ENCODE results near the gene WFDC12.

Gene WFDC12

DNA sequence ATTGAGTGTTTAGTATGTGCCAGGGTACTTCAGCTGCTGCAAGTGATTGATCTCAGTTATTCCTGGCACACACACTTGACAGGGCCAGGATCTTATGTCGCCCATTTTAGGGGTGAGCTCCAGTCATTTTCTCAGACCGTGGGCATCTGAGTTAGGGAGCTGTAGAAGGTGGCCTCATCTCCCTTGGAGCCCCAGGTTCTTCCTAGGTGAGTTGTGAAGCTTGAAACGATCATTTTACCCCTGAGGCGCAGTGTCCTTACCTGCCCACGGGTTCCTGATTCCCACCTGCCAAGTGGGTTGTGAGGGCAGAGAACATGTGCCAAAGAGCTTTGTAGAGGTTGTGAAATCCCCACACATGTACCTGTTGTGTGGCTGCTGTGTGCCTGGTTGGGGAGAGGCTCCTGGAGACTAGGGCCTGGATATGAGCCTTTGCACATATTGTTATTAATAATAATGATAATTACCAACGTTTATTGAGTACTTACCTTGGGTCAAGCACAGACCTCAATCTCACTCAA lies 22.9 kb downstream of the WFDC12 start:
- no peak for DNase-seq (ENCODE audit: low read depth)
- no peak overlapping the region for H3K4me3 ChIP-seq (ENCODE audit: low read depth, low read length)
- TF ChIP-seq CTCF (IDR thresholded peaks at IDR 0.05; ENCODE audit: low read depth, low read length, missing control alignments) = no peak

DNA sequence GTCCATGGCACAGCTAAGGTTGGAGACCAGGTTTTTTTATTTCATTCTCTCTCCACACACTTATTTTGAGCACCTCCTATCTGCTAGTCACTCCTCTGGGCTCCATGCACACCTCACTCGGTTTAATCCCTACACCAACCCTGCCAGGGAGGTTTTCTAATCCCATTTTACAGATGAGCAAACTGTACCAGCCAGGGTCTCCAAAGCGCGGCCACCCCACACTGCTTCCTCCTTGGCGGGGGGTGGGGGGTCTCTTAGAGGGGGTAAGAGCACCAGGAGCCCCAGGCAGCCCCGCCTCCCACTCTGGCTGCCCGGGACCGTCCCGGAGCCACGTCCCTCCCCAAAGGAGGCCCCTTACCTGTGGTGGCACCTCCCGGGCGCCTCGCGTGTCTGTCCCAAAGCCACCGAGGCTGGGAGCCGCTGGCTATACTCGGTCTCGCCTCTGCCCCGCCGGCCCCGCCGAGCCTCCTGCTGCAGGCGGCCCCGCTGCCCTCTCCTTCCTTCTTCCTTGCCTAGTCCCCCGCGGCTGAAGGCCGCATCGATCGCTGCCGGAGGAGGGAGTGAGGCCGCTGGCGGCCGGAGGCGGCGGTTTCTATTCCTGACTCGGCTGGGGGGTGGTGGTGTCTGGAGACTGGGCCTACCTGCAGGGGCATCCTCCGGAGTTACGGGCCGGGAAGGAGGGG lies 23.6 kb downstream of the WFDC12 start, which contains the start of gene KCNS1:
TSS of gene KCNS1 (minus strand) at position 565 of the 683 bp plus-strand sequence. CDS start 1,891 bp downstream, outside the sequence.
- no peak within 1 kb of the TSS for H3K4me3 ChIP-seq (ENCODE audit: low read depth, low read length)
- TF ChIP-seq CTCF (IDR thresholded peaks at IDR 0.05; ENCODE audit: low read depth, low read length, missing control alignments) = no peak
- no peak for DNase-seq (ENCODE audit: low read depth)

DNA sequence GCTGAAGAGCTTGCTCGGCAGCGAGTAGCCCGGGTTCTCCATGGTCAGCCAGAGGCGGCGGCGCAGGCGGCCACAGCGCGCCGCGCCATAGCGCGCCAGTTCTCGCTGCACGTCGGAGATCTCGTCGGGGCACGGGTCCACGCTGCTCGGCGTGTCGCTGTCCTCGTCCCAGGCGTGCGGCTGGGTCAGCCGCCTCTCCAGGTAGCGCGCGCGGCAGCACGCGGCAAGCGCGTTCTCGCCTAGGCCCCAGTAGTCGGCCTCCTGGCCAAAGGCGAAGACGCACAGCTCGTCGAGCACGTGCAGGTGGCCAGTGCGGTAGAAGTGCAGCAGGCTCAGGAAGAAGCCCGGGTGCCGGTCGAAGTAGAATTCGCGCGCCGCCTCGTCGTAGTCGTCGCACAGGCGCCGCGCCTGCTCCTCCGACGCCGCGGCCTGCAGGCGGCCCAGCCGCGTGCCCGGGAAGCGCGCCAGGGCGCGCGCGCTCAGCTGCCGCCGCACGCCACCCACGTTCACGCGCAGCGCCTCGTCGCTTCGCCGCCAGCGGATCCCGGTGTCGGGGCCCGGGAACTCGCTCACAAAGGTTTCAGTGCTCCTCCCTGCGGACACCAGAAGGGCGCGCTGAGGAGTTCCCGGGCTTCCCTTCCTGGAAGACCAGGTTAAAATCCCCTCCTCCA lies 26.0 kb downstream of the WFDC12 start:
- no peak for DNase-seq (ENCODE audit: low read depth)
- TF ChIP-seq CTCF (IDR thresholded peaks at IDR 0.05; ENCODE audit: low read depth, low read length, missing control alignments) = peak; percentile 2
- peak overlapping the region; percentile 27; the same call in 1 of the 2 replicates for H3K4me3 ChIP-seq (ENCODE audit: low read depth, low read length)

DNA sequence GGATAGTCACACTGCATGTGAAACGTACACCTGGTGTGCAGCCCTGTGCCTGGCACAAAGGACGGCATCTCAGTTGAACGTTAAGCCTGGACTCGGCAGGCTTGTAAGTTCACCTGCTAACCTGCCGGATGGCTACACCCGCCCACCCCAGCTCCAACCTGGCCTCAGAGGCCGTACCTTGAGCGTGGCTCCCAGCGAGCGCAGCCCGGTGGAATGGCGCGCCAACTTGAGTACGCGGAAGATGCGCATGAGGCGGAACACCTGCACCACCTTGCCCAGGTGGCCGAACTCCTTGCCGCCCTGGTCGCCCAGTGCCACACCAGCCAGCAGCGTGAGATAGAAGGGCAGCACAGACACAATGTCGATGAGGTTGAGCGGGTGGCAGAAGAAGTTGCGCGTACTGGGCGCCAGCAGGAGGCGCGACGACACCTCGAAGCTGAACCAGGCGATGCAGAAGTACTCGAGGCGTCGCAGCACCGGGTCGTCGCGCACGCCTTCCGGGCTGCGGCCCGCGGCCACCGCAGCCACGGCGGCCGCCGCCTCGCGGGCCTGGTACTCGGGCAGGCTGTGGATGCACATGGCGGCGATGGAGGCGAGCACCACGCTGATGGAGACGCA lies 26.7 kb downstream of the WFDC12 start:
- peak; percentile 47 for TF ChIP-seq CTCF (IDR thresholded peaks at IDR 0.05; ENCODE audit: low read depth, low read length, missing control alignments)

DNA sequence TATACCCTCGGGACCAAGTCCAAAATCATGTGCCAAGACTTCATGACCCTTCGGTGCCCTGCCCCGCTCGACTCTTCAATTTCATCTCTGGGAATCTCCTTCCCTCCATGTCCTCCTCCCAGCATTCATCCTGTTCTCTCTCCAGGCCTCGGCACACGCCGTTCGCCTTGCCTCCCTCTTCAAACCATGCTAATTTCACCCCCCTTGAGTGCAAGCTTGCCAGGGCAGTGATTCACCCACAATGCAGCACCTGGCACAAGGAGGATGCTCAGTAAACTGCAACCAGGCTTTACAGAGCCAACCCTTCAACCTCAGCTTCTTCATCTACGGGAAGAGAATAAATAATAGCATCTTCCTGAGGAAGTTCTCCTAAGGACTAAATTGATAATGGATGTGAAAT lies 27.5 kb downstream of the WFDC12 start:
- no peak for TF ChIP-seq CTCF (IDR thresholded peaks at IDR 0.05; ENCODE audit: low read depth, low read length, missing control alignments)
- no peak for DNase-seq (ENCODE audit: low read depth)
- H3K4me3 ChIP-seq (ENCODE audit: low read depth, low read length) = no peak overlapping the region

More for the DNA sequence above, 26.7 kb downstream of the WFDC12 start:
- DNase-seq (ENCODE audit: low read depth) = no peak
- peak overlapping the region; percentile 27; the same call in 1 of the 2 replicates for H3K4me3 ChIP-seq (ENCODE audit: low read depth, low read length)

GRCh38 chr20:45095805-45096238 lies 28.4 kb downstream of the WFDC12 start:
- peak; percentile 84 for TF ChIP-seq CTCF (IDR thresholded peaks at IDR 0.05; ENCODE audit: low read depth, low read length, missing control alignments)

More at GRCh38 chr20:45095805-45096238, 28.4 kb downstream of the WFDC12 start:
- no peak overlapping the region for H3K4me3 ChIP-seq (ENCODE audit: low read depth, low read length)
- DNase-seq (ENCODE audit: low read depth) = peak; percentile 16
